ENCODE measurements around the gene ROBO1.

Gene ROBO1

DNA sequence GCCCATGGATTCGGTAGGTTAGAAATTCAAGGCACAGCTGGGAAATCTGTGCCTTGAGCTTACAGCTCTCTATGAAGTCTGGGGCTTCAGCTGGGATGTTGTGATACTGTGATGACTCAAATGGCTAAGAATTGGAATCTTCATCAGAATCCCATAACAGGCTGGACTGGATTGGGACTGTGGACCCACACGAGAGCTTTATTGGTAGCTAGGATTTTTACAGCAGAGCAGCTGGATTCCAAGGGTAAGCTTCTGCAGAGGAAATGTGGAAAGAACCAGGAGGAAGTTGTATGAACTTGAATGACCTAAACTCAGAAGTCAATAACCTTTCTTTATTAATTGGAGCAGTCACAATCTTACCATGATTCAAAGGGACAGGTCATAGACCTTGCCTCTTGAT, 1187.1 kb downstream of the ROBO1 start:
- DNase-seq = no peak

DNA sequence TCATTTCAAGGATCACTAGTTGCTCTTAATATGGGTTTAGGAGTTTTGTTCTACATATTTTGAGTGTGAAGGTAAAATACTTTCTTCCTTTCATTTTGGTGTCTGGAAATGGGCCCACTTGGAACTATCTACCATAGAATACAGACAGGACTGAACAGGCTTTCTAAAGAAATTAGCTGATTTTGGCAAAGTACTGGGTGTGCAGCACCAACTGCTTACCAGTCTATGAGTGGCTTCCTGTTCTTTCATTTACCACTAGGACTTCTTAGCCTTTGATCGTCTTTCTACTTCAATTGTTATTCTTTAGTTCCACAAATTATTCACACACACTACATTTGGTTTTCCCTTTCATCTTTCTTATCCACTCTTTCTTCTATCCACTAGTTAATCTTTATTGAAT, 1196.3 kb downstream of the ROBO1 start:
- no peak for DNase-seq

DNA sequence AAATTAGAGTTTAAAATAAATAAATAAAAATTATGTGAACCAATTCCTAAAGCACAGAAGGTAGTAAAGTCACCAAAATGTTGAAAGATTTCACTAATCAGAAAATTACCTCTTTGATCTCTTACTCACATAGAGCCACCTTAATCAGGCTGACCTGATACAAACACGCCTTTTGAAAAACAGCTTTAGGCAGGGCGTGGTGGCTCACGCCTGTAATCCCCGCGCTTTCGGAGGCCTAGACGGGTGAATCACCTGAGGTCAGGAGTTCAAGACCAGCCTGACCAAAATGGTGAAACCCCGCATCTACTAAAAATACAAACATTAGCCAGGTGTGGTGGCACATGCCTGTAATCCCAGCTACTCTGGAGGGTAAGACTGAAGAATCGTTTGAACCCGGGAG, 1197.3 kb downstream of the ROBO1 start:
- no peak for DNase-seq

DNA sequence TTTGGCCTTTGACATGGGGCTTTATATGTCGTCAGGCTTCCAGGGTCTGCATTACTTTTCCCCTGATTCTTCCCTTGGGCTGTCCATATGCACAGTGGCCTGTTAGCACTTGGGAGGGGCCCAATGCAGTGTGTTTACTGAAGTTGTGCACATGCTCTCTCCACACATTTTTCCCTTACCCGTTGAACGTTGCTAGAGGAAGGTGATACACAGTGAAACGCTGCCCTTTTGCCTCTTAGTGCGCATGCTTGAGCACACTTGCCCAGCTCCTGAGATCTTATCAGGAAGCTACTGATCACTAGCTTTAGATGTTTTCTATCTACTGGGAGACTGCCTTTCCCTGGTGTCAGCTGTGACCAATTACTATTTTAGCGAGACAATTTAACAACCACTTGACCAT, 1198.0 kb downstream of the ROBO1 start:
- no peak for DNase-seq

DNA sequence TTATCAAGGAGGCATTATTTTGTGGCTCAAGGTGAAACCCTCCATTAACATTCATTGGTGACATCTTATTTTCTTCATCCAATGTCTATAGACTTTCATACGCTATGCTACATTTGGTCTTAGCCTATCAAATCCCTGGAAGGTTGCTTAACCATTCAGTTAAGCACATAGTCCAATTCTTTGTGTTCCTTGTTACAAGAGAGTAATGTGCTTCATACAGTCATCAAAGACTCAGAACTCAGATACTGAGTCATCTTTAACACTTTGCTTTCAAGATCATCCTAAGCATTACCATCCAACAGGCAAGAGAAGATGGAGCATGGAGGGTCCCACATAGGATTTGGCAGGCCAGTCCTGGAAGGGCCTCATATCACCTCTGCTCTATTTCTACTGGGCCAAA, 1202.1 kb downstream of the ROBO1 start:
- no peak for DNase-seq

DNA sequence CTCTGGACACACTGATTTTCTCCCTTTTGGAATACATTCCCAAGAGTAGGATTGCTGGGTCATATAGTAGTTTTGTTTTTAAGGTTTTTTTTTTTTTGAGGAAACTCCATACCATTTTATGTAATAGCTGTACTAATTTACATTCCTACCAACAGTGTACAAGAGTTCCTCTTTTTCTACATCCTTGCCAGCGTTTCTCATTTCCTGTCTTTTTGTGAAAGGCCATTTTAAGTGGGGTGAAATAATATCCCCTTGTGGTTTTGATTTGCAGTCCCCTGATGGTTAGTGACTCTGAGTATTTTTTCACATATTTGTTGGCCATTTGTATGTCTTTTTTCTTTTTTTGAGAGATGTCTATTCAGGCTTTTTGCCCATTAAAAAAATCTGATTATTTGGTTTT, 1205.5 kb downstream of the ROBO1 start:
- no peak for DNase-seq

Data from activated CD4-positive, alpha-beta T cell treated with anti-CD3 and anti-CD28 coated beads, Interleukin-2, amount 50 U/mL, for 4 hours (primary cell).